A549 treated with CORT108297 at 1 μM for 4 hours (cell line): ENCODE measurements around the gene LRP2. TPM values are rescaled to one million over a fixed set of nuclear protein-coding genes. Genes with fewer than 3 reads are reported as not detected.

Experiments used
- total RNA-seq: library from RNA; stranded (reverse); fragments of 200-300 nt; extraction: Qiagen RNA extraction; gene quantifications from 5 replicates; pipeline ENCODE4 v1.2.3, GENCODE V29; 2022

Gene LRP2
- total RNA-seq = 0.01 to 0.06 TPM (median 0.02 TPM) in 3 of 5 replicates, not detected in the others

GRCh38 chr2:169362118-169362893, at the start of gene LRP2:
LRP2 (minus strand) TSS chr2:169362534; CDS start chr2:169362399, 135 bp downstream.

Other genes starting within 250 kb of the LRP2 start
- gene BBS5, start 117.0 kb upstream of the LRP2 start, total RNA-seq = 5.9 to 6.8 TPM (median 6.1 TPM) in 5 replicates
- 0.07 to 0.37 TPM (median 0.21 TPM) in 5 replicates for gene KLHL41, start 147.2 kb upstream of the LRP2 start, total RNA-seq
- gene FASTKD1, start 211.3 kb upstream of the LRP2 start, total RNA-seq = 21.8 to 24.9 TPM (median 23.3 TPM) in 5 replicates
- gene PPIG, start 221.8 kb upstream of the LRP2 start, total RNA-seq = 31.1 to 52.6 TPM (median 40.4 TPM) in 5 replicates